HUES6 (cell line): ENCODE results near the gene XPR1.

Experiments used
- H3K27ac ChIP-seq: 2 replicates; pipeline ENCODE4 v1.7.0; 2013; ENCODE audit warnings: low read depth, mild to moderate bottlenecking, low read length, inconsistent platforms
- H3K27me3 ChIP-seq: 2 replicates; pipeline ENCODE4 v1.6.1; 2013; ENCODE audit warnings: low read length; ENCODE audit not compliant: control insufficient read depth, insufficient read depth
- H3K36me3 ChIP-seq: 2 replicates; pipeline ENCODE4 v1.6.1; 2013; ENCODE audit warnings: low read length; ENCODE audit not compliant: control insufficient read depth, insufficient read depth
- H3K4me1 ChIP-seq: 2 replicates; pipeline ENCODE4 v1.6.1; 2013; ENCODE audit warnings: low read length; ENCODE audit not compliant: control insufficient read depth, insufficient read depth
- H3K4me3 ChIP-seq: 2 replicates; pipeline ENCODE4 v1.5.1; 2013; ENCODE audit warnings: low read depth, low read length
- H3K9ac ChIP-seq: one replicate; pipeline ENCODE4 v1.6.1; 2013; ENCODE audit warnings: mild to moderate bottlenecking, low read length
- H3K9me3 ChIP-seq: 2 replicates; pipeline ENCODE4 v1.6.1; 2013; ENCODE audit warnings: low read depth, low read length; ENCODE audit not compliant: control insufficient read depth, insufficient read depth

Gene XPR1

GRCh38 chr1:180839547-180839946 lies 207.7 kb downstream of the XPR1 start:
- H3K4me3 ChIP-seq: no peak overlapping the region
- no peaks in the 10 kb centered on the region for H3K9me3 ChIP-seq
- H3K36me3 ChIP-seq: no peaks in the 10 kb centered on the region

GRCh38 chr1:180841415-180841814 lies 209.6 kb downstream of the XPR1 start:
- Histone ChIP-seq H3K27ac (no peak overlapping the region), H3K36me3 (no peaks in the 10 kb centered on the region), H3K4me3 (no peak overlapping the region), H3K27me3 (no peaks in the 10 kb centered on the region), H3K4me1 (peaks cover 20% of the 10 kb centered on the region), H3K9me3 (no peaks in the 10 kb centered on the region), H3K9ac (no peak overlapping the region)

More at GRCh38 chr1:180839547-180839946, 207.7 kb downstream of the XPR1 start:
- H3K27ac ChIP-seq: no peak overlapping the region
- no peak overlapping the region for H3K9ac ChIP-seq
- no peaks in the 10 kb centered on the region for H3K27me3 ChIP-seq
- H3K4me1 ChIP-seq: peaks cover 20% of the 10 kb centered on the region

- Histone ChIP-seq H3K4me3 (no peak overlapping the region), H3K9ac (no peak overlapping the region), H3K4me1 (peaks cover 15% of the 10 kb centered on the region), H3K9me3 (no peaks in the 10 kb centered on the region), H3K27me3 (no peaks in the 10 kb centered on the region), H3K27ac (no peak overlapping the region), H3K36me3 (no peaks in the 10 kb centered on the region)
Observed at GRCh38 chr1:180842052-180842451, 210.2 kb downstream of the XPR1 start.

GRCh38 chr1:180842491-180843275 lies 210.9 kb downstream of the XPR1 start:
- Histone ChIP-seq H3K9ac (no peak overlapping the region), H3K36me3 (no peaks in the 10 kb centered on the region), H3K27ac (no peak overlapping the region), H3K9me3 (no peaks in the 10 kb centered on the region), H3K4me3 (no peak overlapping the region), H3K27me3 (no peaks in the 10 kb centered on the region), H3K4me1 (peaks cover 10% of the 10 kb centered on the region)

- Histone ChIP-seq H3K4me1 (peaks cover 10% of the 10 kb centered on the region), H3K9ac (no peak overlapping the region), H3K9me3 (no peaks in the 10 kb centered on the region), H3K27ac (no peak overlapping the region), H3K4me3 (no peak overlapping the region), H3K27me3 (no peaks in the 10 kb centered on the region), H3K36me3 (no peaks in the 10 kb centered on the region)
Observed at GRCh38 chr1:180845352-180845751, 213.5 kb downstream of the XPR1 start.

GRCh38 chr1:180848191-180848590 lies 216.4 kb downstream of the XPR1 start:
- no peaks in the 10 kb centered on the region for H3K36me3 ChIP-seq
- no peak overlapping the region for H3K27ac ChIP-seq
- H3K4me3 ChIP-seq: no peak overlapping the region
- no peaks in the 10 kb centered on the region for H3K9me3 ChIP-seq
- H3K27me3 ChIP-seq: no peaks in the 10 kb centered on the region
- no peaks in the 10 kb centered on the region for H3K4me1 ChIP-seq
- no peak overlapping the region for H3K9ac ChIP-seq

- Histone ChIP-seq H3K36me3 (no peaks in the 10 kb centered on the region), H3K9ac (no peak overlapping the region), H3K9me3 (no peaks in the 10 kb centered on the region), H3K27me3 (no peaks in the 10 kb centered on the region), H3K4me1 (peaks cover 3% of the 10 kb centered on the region), H3K4me3 (no peak overlapping the region), H3K27ac (no peak overlapping the region)
Observed at GRCh38 chr1:180849031-180849775, 217.4 kb downstream of the XPR1 start.

GRCh38 chr1:180851995-180852887 lies 220.4 kb downstream of the XPR1 start:
- peaks cover 15% of the 10 kb centered on the region for H3K4me1 ChIP-seq
- H3K9me3 ChIP-seq: no peaks in the 10 kb centered on the region
- H3K4me3 ChIP-seq: no peak overlapping the region
- H3K36me3 ChIP-seq: no peaks in the 10 kb centered on the region
- no peak overlapping the region for H3K27ac ChIP-seq
- no peaks in the 10 kb centered on the region for H3K27me3 ChIP-seq
- H3K9ac ChIP-seq: no peak overlapping the region

GRCh38 chr1:180854001-180854400 lies 222.2 kb downstream of the XPR1 start:
- no peaks in the 10 kb centered on the region for H3K9me3 ChIP-seq
- no peak overlapping the region for H3K27ac ChIP-seq
- peaks cover 15% of the 10 kb centered on the region for H3K4me1 ChIP-seq
- H3K36me3 ChIP-seq: no peaks in the 10 kb centered on the region
- H3K9ac ChIP-seq: no peak overlapping the region
- H3K27me3 ChIP-seq: no peaks in the 10 kb centered on the region
- no peak overlapping the region for H3K4me3 ChIP-seq

- Histone ChIP-seq H3K9ac (no peak overlapping the region), H3K27ac (no peak overlapping the region), H3K4me3 (no peak overlapping the region), H3K27me3 (no peaks in the 10 kb centered on the region), H3K36me3 (no peaks in the 10 kb centered on the region), H3K9me3 (no peaks in the 10 kb centered on the region), H3K4me1 (peaks cover 15% of the 10 kb centered on the region)
Observed at GRCh38 chr1:180854456-180854855, 222.6 kb downstream of the XPR1 start.
